ENCODE measurements around the gene ASPSCR1. TPM values are rescaled to one million over a fixed set of nuclear protein-coding genes. Genes with fewer than 3 reads are reported as not detected.

ASPSCR1 gene
- total and polyA plus RNA-seq, 2 of the 4 experiments (the other 2 are of a cell fraction), result 7.2 to 17.2 TPM

DNA sequence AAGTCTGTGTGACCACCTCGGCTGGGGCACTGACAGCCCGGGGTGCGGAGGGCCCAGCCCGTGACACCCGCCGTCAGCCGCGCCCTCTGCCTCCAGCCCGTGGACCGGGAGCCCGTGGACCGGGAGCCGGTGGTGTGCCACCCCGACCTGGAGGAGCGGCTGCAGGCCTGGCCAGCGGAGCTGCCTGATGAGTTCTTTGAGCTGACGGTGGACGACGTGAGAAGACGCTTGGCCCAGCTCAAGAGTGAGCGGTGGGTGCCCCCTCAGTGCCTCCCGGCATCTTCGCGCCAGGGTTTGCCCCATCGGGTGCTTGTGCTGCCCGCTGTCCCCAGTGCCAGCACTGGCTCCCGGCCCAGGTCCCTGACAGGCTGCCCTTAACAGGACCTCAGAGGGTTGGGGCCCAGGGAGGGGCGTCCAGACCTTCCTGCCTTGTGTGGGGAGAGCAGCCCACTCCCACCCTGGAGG lies 31.5 kb downstream of the ASPSCR1 start:
- no peak overlapping the region for H2AK5ac ChIP-seq (ENCODE audit: low read depth, low read length)
- dilution Hi-C loops (cut with HindIII; ENCODE audit: low sequenced_read_pairs, unreplicated experiment), result no loop called here
- in situ Hi-C loops (cut with MboI; ENCODE audit: low sequenced_read_pairs), result no loop called here

More for the DNA sequence above, 31.5 kb downstream of the ASPSCR1 start:
- 92% methylated on average over 21 of the region's 28 CpGs; no CpG with 5 or more reads in 1 of the 2 experiments for whole genome bisulfite sequencing, 2 experiments (ENCODE audit: extremely low coverage in 2 of 2, insufficient read length in 1 of 2)
- Histone ChIP-seq H3K56ac (ENCODE audit: extremely low read depth, insufficient read depth, low read length) (no peak overlapping the region), H2BK20ac (ENCODE audit: low read depth, low read length) (no peak overlapping the region), H2AFZ (replicated peaks; ENCODE audit: low read length, poor library complexity) (no peak overlapping the region), H3K4me1 (ENCODE audit: control insufficient read depth, insufficient read depth, low read length) (peaks cover 19% of the 10 kb centered on the region), H4K91ac (ENCODE audit: insufficient read depth, low read depth, low read length) (no peak overlapping the region), H4K8ac (ENCODE audit: low read depth in 2 of 2, low read length in 2 of 2) (no peak overlapping the region), H3K36me3 (ENCODE audit: control insufficient read depth, insufficient read depth, low read length) (peaks cover 3% of the 10 kb centered on the region; the same call in 1 of the 2 replicates), H2BK120ac (ENCODE audit: low read depth, low read length) (no peak overlapping the region), H4K20me1 (ENCODE audit: insufficient read depth, low read length) (no peaks in the 10 kb centered on the region; the same call in 1 of the 2 replicates), H3K9me1 (ENCODE audit: insufficient read depth, low read length) (peaks cover 9% of the 10 kb centered on the region), H3K79me1 (ENCODE audit: low read depth in 1 of 2, low read length in 2 of 2) (peaks cover 5 to 23% of the 10 kb centered on the region in 2 experiments; a peak in 3 of 4 replicates), H2BK5ac (ENCODE audit: low read depth, low read length, poor library complexity, severe bottlenecking) (no peak overlapping the region), H3K18ac (ENCODE audit: low read depth, low read length) (no peak overlapping the region), H3K9ac (ENCODE audit: low read depth, low read length) (no peak overlapping the region), H3K9me3 (ENCODE audit: control insufficient read depth, insufficient read depth, low read length) (no peaks in the 10 kb centered on the region), H4K5ac (ENCODE audit: low read depth, low read length) (no peak overlapping the region), H3K4me3 (ENCODE audit: insufficient read depth, low read depth, low read length) (no peak overlapping the region), H3K23ac (ENCODE audit: low read depth, low read length) (no peak overlapping the region), H3K27ac (ENCODE audit: insufficient read depth, low read length) (no peak overlapping the region), H3K14ac (replicated peaks; ENCODE audit: low read depth, low read length) (no peak overlapping the region), H3K27me3 (ENCODE audit: control insufficient read depth, insufficient read depth, low read length) (no peaks in the 10 kb centered on the region), H2BK15ac (ENCODE audit: low read depth, low read length) (no peak overlapping the region), H3K4ac (ENCODE audit: low read depth, low read length) (no peak overlapping the region), H3K4me2 (ENCODE audit: low read depth, low read length) (no peak overlapping the region), H2AK9ac (replicated peaks; ENCODE audit: low read depth, low read length, poor library complexity) (no peak overlapping the region)
- no TSS peak for BruUV-seq (replicated peaks)
- no peak for TF ChIP-seq MAZ (IDR thresholded peaks at IDR 0.05; ENCODE audit: borderline replicate concordance, low read depth, low read length)
- TF ChIP-seq MAFK (IDR thresholded peaks at IDR 0.05; ENCODE audit: low read depth, low read length), result no peak
- TF ChIP-seq CHD1 (IDR thresholded peaks at IDR 0.05; ENCODE audit: low read depth, low read length), result no peak
- no peak for TF ChIP-seq USF2 (IDR thresholded peaks at IDR 0.05; ENCODE audit: low read depth, low read length)
- TF ChIP-seq NFE2L2 (IDR thresholded peaks at IDR 0.05; ENCODE audit: low read depth, low read length), result no peak
- no peak for TF ChIP-seq SMC3 (IDR thresholded peaks at IDR 0.05; ENCODE audit: low read depth, low read length)
- no peak for TF ChIP-seq RAD21 (IDR thresholded peaks at IDR 0.05; ENCODE audit: low read length)
- no peak for TF ChIP-seq FOS (IDR thresholded peaks at IDR 0.05; ENCODE audit: low read depth, low read length)
- intact Hi-C loops (cut with micrococcal nuclease), result no loop called here
- DNase-seq (no peak), ATAC-seq (ENCODE audit: low read depth) (no peak)
- ChIA-PET POLR2A (ENCODE audit: unreplicated experiment) (no interaction called here), CTCF (no interaction called here)
